IgD-negative memory B cell (primary cell): Measurements from ENCODE around the gene IQGAP1. TPM values are rescaled to one million over a fixed set of nuclear protein-coding genes. Genes with fewer than 3 reads are reported as not detected.

Experiments
- H3K27ac Mint-ChIP-seq, 3 donors: one replicate each; pipeline ENCODE4 v1.8.0; 2020 to 2022; ENCODE audit warnings: mild to moderate bottlenecking in 3 of 3, mixed read lengths in 3 of 3, moderate library complexity in 1 of 3
- H3K27me3 Mint-ChIP-seq: one replicate; pipeline ENCODE4 v1.8.0; 2021; ENCODE audit warnings: mixed read lengths
- H3K36me3 Mint-ChIP-seq: one replicate; pipeline ENCODE4 v1.8.0; 2020; ENCODE audit warnings: mild to moderate bottlenecking, mixed read lengths
- H3K4me1 Mint-ChIP-seq, 3 donors: one replicate each; pipeline ENCODE4 v1.8.0; 2020 to 2022; ENCODE audit warnings: mixed read lengths in 3 of 3, mild to moderate bottlenecking in 1 of 3
- H3K4me3 Mint-ChIP-seq, 4 donors: one replicate each; pipeline ENCODE4 v1.8.0; 2020 to 2022; ENCODE audit warnings: mild to moderate bottlenecking in 4 of 4, mixed read lengths in 4 of 4, moderate library complexity in 3 of 4
- H3K9me3 Mint-ChIP-seq, 3 donors: one replicate each; pipeline ENCODE4 v1.8.0; 2020 to 2021; ENCODE audit warnings: mixed read lengths in 3 of 3, mild to moderate bottlenecking in 1 of 3
- polyA plus RNA-seq: library from polyadenylated mRNA; unstranded; fragments of 300-500 nt; fragmentation: Illumina TruSeq; gene quantifications from one replicate; pipeline ENCODE4 v1.2.3, GENCODE V29; 2021

The IQGAP1 gene
- polyA plus RNA-seq, 1 donor from 2014 or later = 136 TPM

DNA sequence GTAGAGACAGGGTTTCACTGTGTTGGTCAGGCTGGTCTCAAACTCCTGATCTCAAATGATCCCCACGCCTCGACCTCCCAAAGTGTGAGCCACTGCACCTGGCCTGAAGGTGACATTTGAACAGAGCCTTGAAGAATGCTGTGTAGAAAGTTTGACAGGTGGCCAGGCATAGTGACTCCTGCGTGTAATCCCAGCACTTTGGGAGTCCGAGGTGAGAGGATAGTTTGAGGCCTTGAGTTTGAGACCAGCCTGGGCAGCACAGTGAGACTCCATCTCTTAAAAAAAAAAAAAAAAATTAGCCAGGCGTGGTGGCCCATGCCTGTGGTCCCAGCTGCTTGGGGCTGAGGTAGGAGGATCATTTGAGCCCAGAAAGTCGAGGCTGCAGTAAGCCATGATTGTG, 1.5 kb downstream of the IQGAP1 start:
- peaks cover 1% of the 10 kb centered on the region for H3K27me3 Mint-ChIP-seq
- H3K9me3 Mint-ChIP-seq = no peaks in the 10 kb centered on the region
- peaks cover 38 to 54% (median 44%) of the 10 kb centered on the region in 3 donors for H3K4me1 Mint-ChIP-seq
- H3K27ac Mint-ChIP-seq = peak overlapping the region; percentile 18 to 98 (median 93)
- H3K4me3 Mint-ChIP-seq = peak overlapping the region; percentile 93 to 98 (median 97)
- H3K36me3 Mint-ChIP-seq = no peaks in the 10 kb centered on the region

GRCh38 chr15:90393040-90393439, 5.0 kb downstream of the IQGAP1 start:
- Mint-ChIP-seq H3K27me3 (peaks cover 1% of the 10 kb centered on the region), H3K27ac (peak overlapping the region in 2 of 3 donors; percentile 58), H3K36me3 (peaks cover 5% of the 10 kb centered on the region), H3K4me1 (peaks cover 48 to 70% (median 63%) of the 10 kb centered on the region in 3 donors), H3K9me3 (no peaks in the 10 kb centered on the region), H3K4me3 (peak overlapping the region in 2 of 4 donors; percentile 13 to 39)

DNA sequence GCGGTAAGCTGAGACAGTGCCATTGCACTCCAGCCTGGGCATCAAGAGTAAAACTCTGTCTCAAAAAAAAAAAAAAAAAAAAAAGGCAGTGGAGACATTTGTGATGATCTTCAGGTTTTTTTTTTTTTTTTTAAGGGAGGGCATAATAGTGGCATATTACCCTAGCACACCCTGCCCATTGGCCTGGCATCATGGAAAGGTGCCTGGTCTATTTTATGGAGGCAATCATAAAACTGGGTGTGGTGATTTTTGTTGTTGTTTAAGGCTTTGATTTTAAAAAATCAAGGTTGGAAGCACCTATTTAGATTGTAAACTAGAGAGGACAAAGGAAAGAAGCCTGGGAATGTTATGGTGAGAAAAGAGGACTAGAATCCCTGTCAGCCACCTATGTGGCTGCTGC, 6.0 kb downstream of the IQGAP1 start:
- H3K27me3 Mint-ChIP-seq = peaks cover under 1% of the 10 kb centered on the region
- peak overlapping the region in 2 of 3 donors; percentile 64 to 76 for H3K27ac Mint-ChIP-seq
- H3K9me3 Mint-ChIP-seq = no peaks in the 10 kb centered on the region
- peaks cover 5% of the 10 kb centered on the region for H3K36me3 Mint-ChIP-seq
- H3K4me1 Mint-ChIP-seq = peaks cover 46 to 65% (median 60%) of the 10 kb centered on the region in 3 donors
- peak overlapping the region in 1 of 4 donors; percentile 65 for H3K4me3 Mint-ChIP-seq

DNA sequence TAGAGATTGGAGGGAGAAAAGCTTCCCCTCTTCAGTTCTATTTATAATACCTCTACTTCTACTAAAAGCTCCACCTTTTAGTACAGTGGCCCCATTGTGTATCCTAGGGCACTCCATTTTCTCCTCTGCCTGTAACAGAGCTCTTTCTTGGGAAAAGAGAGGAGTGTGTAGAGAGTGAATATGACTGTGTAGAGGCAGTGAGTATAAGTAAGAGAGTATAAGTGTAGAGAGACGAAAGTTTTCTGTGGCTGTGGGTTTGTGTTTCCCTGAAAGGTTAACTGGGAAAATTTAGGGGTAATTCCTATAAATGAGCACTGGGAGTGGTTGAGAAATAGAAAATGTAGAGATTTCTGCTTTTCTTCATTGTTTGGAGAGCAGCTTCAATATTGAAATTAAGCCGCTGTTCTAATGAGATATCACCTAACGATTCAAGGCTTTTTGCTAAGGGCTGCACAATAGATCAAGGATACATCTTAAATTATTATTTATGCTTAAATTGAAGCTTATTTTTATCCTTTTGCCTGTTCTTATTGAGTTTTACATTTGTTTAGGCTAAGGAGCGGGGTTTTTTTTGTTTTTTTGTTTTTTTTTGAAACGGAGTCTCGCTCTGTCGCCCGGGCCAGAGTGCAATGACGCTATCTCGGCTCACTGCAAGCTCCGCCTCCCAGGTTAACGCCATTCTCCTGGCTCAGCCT, 6.9 kb downstream of the IQGAP1 start:
- Mint-ChIP-seq H3K4me1 (peaks cover 48 to 61% (median 60%) of the 10 kb centered on the region in 3 donors), H3K27ac (peak overlapping the region in 2 of 3 donors; percentile 64 to 76), H3K36me3 (peaks cover 5% of the 10 kb centered on the region), H3K4me3 (peak overlapping the region in 1 of 4 donors; percentile 65), H3K9me3 (no peaks in the 10 kb centered on the region), H3K27me3 (no peaks in the 10 kb centered on the region)

DNA sequence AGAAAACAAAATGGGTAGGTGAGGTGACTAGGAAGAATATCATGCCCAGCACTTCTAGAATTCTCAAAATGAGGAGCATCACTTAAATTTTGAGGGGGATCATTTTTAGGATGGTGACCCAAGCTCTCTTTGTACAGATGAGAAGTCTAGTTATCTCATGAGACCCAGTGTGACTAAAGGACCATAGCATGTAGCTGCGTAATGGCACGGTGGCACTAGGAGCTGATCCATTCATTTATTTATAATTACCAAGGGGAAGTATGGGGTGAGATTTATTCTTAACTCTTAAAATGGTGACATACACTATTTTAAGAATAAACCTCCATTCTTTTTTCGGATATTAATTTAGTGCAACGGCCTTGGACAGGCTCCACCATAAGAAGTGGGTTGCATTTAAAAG, 8.3 kb downstream of the IQGAP1 start:
- peaks cover 49 to 62% (median 61%) of the 10 kb centered on the region in 3 donors for H3K4me1 Mint-ChIP-seq
- peaks cover 5% of the 10 kb centered on the region for H3K36me3 Mint-ChIP-seq
- no peaks in the 10 kb centered on the region for H3K9me3 Mint-ChIP-seq
- no peaks in the 10 kb centered on the region for H3K27me3 Mint-ChIP-seq
- peak overlapping the region in 1 of 4 donors; percentile 13 for H3K4me3 Mint-ChIP-seq
- peak overlapping the region in 2 of 3 donors; percentile 43 to 78 for H3K27ac Mint-ChIP-seq

GRCh38 chr15:90400005-90400758, 12.1 kb downstream of the IQGAP1 start:
- Mint-ChIP-seq H3K27ac (peak overlapping the region; percentile 75 to 99 (median 99)), H3K27me3 (no peaks in the 10 kb centered on the region), H3K9me3 (no peaks in the 10 kb centered on the region), H3K36me3 (peaks cover 6% of the 10 kb centered on the region), H3K4me1 (peaks cover 50 to 57% (median 51%) of the 10 kb centered on the region in 3 donors), H3K4me3 (peak overlapping the region; percentile 3 to 95 (median 52))

GRCh38 chr15:90400759-90401314, 12.8 kb downstream of the IQGAP1 start:
- peaks cover 47 to 53% (median 49%) of the 10 kb centered on the region in 3 donors for H3K4me1 Mint-ChIP-seq

DNA sequence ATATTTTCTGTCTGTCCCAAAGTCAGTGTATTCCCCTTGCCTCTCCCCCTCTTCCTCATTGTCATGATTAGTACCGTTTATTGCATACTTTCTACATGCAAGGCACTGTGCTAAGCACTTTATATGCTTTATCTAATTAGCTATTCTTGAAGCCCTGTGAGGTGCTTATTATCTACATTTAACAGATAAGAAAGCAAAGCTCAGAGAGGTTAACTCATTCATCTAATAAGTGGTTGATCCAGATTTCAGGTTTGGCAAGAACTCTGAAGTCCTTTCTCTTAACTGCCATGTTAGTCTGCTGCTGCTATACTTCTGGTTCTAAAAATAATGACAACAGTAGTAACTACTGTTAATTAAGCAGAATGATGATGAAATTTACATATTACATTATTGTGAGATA, 13.5 kb downstream of the IQGAP1 start:
- Mint-ChIP-seq H3K27ac (peak overlapping the region; percentile 75 to 99 (median 99)), H3K27me3 (no peaks in the 10 kb centered on the region), H3K36me3 (peaks cover 2% of the 10 kb centered on the region), H3K4me1 (peaks cover 43 to 49% (median 48%) of the 10 kb centered on the region in 3 donors), H3K9me3 (no peaks in the 10 kb centered on the region), H3K4me3 (peak overlapping the region in 2 of 4 donors; percentile 24 to 95)

More at GRCh38 chr15:90400759-90401314, 12.8 kb downstream of the IQGAP1 start:
- H3K9me3 Mint-ChIP-seq = no peaks in the 10 kb centered on the region
- no peaks in the 10 kb centered on the region for H3K27me3 Mint-ChIP-seq
- peak overlapping the region; percentile 13 to 95 (median 78) for H3K4me3 Mint-ChIP-seq
- peaks cover 2% of the 10 kb centered on the region for H3K36me3 Mint-ChIP-seq
- peak overlapping the region; percentile 75 to 99 (median 99) for H3K27ac Mint-ChIP-seq

DNA sequence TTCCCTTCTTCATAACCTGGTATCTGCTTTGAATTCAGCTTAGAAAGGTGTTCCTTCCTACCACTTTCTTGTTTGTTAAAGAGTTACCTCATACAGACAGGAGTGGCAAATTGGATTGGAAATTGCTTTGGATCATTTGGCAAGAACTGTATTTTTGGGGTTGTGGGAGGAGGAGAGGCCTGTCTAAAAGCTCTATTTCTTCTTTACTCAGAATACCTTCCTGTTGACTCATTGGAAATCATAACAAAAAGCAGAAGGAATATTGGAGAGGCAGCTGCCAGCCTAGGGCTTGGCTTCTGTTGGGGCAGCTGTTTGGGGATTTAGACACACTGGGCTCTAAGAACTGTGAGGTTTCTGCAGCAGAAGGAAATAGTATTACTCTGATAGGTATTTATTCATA, 14.2 kb downstream of the IQGAP1 start:
- peak overlapping the region; percentile 75 to 99 (median 99) for H3K27ac Mint-ChIP-seq
- H3K9me3 Mint-ChIP-seq = no peaks in the 10 kb centered on the region
- H3K4me3 Mint-ChIP-seq = peak overlapping the region in 3 of 4 donors; percentile 39 to 45 (median 40)
- peaks cover 44 to 52% (median 45%) of the 10 kb centered on the region in 3 donors for H3K4me1 Mint-ChIP-seq
- H3K27me3 Mint-ChIP-seq = no peaks in the 10 kb centered on the region
- H3K36me3 Mint-ChIP-seq = peaks cover 2% of the 10 kb centered on the region

- H3K27ac Mint-ChIP-seq = peak overlapping the region in 2 of 3 donors; percentile 99
- H3K4me3 Mint-ChIP-seq = no peak overlapping the region
- peaks cover 45 to 54% (median 48%) of the 10 kb centered on the region in 3 donors for H3K4me1 Mint-ChIP-seq
- no peaks in the 10 kb centered on the region for H3K27me3 Mint-ChIP-seq
- peaks cover 2% of the 10 kb centered on the region for H3K36me3 Mint-ChIP-seq
- H3K9me3 Mint-ChIP-seq = no peaks in the 10 kb centered on the region
These were observed 14.7 kb downstream of the IQGAP1 start for GRCh38 chr15:90402767-90403166.

- Mint-ChIP-seq H3K27ac (peak overlapping the region in 1 of 3 donors; percentile 36), H3K4me1 (peaks cover 51 to 56% (median 51%) of the 10 kb centered on the region in 3 donors), H3K27me3 (no peaks in the 10 kb centered on the region), H3K4me3 (no peak overlapping the region), H3K36me3 (peaks cover 11% of the 10 kb centered on the region), H3K9me3 (peaks cover 2 to 6% (median 4%) of the 10 kb centered on the region in 3 donors)
These were observed 17.1 kb downstream of the IQGAP1 start for GRCh38 chr15:90405055-90405607.

DNA sequence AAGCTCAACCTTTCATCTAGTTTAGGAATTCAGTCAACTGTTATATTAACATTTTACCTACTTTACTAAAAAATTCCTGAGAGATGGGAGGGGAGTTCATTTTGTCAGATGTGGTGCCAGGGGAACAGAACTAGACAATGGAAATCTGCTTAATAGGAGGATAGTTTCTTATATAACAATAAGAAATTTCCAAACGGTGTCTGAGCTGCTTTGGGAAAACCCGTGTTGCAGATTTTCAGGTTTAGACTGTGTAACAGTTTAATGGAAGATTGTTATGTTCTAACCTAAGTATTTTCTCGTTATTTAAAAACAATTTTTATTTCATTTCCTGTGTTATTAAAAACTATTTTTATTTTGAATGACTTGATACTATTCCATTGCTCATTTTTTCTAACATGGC, 19.3 kb downstream of the IQGAP1 start:
- Mint-ChIP-seq H3K4me3 (no peak overlapping the region), H3K4me1 (peaks cover 43 to 49% (median 47%) of the 10 kb centered on the region in 3 donors), H3K36me3 (peaks cover 13% of the 10 kb centered on the region), H3K9me3 (peaks cover 2 to 6% (median 4%) of the 10 kb centered on the region in 3 donors), H3K27me3 (no peaks in the 10 kb centered on the region), H3K27ac (no peak overlapping the region)

- Mint-ChIP-seq H3K4me3 (no peak overlapping the region), H3K36me3 (peaks cover 11% of the 10 kb centered on the region), H3K4me1 (peaks cover 47 to 52% (median 50%) of the 10 kb centered on the region in 3 donors), H3K9me3 (peaks cover 2 to 6% (median 4%) of the 10 kb centered on the region in 3 donors), H3K27me3 (no peaks in the 10 kb centered on the region), H3K27ac (peak overlapping the region; percentile 2 to 64 (median 53))
These were observed 19.9 kb downstream of the IQGAP1 start for GRCh38 chr15:90407871-90408317.

DNA sequence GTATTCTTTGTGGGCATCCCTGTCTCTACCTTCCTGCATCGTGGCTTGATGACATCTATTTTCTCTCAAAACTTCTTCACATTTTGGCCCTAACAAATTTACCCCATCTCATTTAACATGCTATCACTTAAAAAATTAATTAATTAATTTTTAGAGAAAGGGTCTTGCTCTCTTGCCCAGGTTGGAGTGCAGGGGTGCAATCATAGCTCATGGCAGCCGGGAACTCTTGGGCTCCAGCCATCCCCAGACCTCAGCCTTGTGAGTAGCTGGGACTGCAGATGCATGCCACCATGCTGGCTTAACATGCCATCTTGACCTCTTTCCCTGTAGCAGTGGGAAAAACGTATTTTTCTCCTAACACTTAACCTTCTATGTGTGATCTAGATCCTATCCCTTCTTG, 20.6 kb downstream of the IQGAP1 start:
- Mint-ChIP-seq H3K27me3 (no peaks in the 10 kb centered on the region), H3K4me1 (peaks cover 54 to 58% (median 57%) of the 10 kb centered on the region in 3 donors), H3K27ac (peak overlapping the region in 2 of 3 donors; percentile 40 to 53), H3K9me3 (peaks cover 2 to 6% (median 4%) of the 10 kb centered on the region in 3 donors), H3K4me3 (no peak overlapping the region), H3K36me3 (peaks cover 11% of the 10 kb centered on the region)
